Skeletal muscle cell (primary cell): Measurements from ENCODE around the gene WDFY4.
A peak's percentile ranks its signal among the peaks of the same experiment; 100 is the strongest.

Experiments
- DNase-seq: peaks from one replicate; pipeline ENCODE4 v3.0.0-alpha.2; 2010; ENCODE audit warnings: low read depth
- H3K4me3 ChIP-seq: 2 replicates; pipeline ENCODE4 v1.5.1; 2011; ENCODE audit warnings: low read depth, mild to moderate bottlenecking, control low read depth, low read length, moderate library complexity

WDFY4 gene

DNA sequence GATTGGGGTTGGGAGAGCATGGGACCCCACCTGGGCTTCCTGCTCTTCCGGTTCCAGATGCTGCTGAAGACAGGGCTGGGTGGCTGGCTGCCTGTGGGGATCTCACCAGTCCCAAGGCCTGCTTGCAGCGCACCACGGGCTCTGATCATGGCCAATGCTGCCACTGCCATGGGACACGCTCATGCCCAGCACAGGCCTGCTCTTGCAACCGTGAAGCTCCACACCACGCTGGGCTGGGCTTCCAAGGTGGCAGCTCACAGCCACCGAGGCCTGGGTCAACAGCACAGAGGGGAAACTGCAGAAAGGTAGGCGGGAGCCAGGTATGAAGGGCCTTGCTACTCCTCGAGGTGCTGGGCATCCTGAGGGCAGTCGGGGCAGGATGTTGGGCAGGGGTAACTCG, 327.1 kb downstream of the WDFY4 start:
- H3K4me3 ChIP-seq: no peak overlapping the region
- DNase-seq: no peak

DNA sequence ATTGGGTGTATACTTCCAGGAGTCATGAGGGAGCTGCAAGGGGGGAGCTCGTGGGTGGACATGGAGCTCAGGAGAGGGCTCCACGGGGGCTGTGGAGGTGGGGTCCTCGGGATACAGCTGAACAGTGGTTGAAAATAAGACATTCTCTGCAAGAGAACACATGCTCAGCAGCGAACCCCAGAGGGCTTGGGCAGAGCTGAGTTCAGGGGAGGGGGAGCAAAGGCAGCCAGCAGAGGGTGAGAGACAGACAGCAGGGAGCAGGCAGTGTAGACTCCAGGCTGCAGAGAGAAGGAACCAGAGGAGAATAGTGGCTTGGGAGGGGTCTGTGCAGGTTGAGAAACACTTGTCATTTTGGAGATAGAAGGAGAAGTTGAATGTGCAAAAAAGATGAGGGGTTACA, 327.9 kb downstream of the WDFY4 start:
- H3K4me3 ChIP-seq: no peak overlapping the region
- DNase-seq: no peak

DNA sequence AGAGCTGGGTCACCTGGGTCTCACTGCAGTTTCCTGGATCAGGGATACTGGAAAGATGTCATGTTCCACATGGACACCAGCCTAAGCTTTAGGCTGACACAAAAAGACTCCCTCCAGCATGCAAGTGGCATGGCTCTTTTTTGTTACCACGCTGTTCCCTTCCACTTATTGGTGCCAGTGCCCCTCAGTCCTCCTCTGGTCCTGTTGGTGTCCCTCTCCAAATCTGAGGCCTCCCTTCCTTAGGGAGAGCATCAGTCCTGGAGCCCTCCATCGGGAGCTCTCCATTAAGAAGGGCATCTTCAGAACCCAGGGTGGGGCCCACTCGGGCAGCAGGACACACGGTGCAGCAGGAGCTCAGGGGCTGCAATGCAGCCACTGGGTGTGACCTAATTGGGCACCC, 331.0 kb downstream of the WDFY4 start:
- DNase-seq: no peak
- H3K4me3 ChIP-seq: no peak overlapping the region

DNA sequence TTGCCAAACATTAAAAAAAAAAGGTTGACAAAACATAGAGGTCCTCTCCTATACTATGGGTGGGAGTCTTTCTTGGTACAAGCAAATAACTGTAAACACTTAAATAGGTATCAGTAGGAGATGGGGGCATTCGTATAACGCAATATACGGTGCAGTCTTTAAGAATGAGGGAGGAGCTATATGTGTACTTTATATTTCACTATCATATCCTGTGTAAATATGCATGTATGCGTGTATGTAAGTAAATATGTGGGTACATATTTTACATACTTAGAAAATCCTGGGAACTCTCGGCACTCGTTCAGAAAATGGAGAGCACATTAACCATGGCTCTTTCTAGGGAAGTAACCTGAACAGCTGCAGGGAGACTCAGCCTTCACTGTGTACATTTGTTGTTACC, 337.0 kb downstream of the WDFY4 start:
- no peak for DNase-seq
- H3K4me3 ChIP-seq: no peak overlapping the region

DNA sequence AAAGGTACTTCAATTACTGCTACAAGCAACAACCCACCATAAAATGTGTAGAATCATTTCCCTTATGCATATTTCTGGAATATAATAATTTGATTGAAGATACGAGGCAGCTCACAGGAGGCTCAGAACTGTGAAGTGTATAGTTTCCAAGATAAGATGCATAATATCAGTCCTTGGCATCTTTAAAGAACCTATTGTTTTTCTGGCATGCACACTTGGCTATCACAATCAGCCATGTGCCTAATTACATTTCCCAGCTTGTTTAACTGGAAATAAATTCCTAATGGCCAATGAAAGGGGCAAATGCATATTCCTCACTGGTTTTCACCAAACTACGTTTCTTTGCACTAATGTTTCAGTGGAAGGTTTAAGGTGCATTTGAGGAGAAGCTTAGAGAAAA, 338.4 kb downstream of the WDFY4 start:
- no peak for DNase-seq

DNA sequence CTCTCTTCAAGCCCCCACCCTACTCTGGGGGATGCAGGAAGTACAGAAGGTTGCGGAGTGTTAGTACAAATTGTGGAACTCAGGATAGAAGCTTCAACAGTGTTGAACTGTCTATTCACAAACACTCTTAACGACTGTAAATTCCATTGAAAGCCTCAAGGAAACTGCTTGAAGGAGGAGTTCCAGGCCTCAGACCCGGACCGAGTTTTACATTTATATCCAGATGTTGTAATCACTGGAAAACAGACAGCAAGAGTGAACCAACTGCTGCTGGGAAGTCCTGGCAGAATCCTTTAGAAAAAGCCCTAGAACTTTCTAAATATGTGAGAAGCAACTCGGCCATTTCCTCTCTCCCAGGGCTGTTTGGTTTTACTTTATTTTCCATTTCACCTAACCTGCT, 339.1 kb downstream of the WDFY4 start:
- peak; percentile 10 for DNase-seq
- no peak overlapping the region for H3K4me3 ChIP-seq

More for the DNA sequence above, 338.4 kb downstream of the WDFY4 start:
- no peak overlapping the region for H3K4me3 ChIP-seq

DNA sequence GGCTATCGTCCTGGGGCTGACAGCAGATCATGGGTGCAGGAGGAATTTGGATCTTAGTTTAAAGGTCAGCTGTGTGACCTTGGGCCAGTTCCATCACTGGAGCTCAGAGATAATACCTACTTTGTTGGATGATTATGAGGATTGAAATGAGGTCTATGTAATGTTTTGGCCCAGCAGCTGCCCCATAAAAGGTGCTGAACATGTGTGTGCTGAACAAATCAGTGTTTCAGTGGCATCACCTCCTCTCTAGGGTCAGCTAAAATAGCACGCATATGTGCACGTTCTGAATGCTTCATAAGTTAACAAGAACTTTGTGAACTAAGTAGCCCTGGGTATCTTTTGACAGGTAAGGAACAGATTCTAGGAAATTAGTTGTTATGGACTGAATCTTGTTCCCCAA, 339.8 kb downstream of the WDFY4 start:
- no peak for DNase-seq

DNA sequence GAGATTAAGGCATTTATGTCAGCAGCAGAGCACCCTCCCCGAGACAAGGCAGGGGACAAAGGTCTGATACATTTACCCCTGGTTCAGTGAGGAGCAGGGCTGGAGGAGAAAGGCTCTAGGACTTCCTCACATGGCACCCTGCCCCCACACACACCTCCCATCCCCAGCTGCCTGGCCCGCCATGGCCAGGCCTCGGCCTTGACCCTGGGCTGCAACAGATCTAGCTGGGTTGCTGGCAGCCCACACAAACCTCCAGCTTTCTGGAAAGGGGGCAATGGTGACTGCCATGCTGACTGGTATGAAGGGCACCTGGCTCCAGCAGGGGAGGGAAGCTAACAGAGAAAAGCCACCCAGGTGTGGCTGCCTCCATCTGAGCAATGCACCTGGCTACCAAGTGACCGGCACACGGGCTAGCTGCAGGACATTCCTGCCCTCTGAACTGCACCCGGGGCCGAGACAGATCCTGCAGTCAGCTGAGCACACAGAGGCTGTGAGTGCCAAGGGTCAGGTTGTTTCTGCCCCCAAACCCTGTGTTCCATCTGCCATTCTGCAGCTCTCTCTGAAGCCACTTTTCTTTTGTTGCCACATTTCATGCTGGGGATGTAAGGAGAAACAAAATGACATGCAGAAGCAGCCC, 340.8 kb downstream of the WDFY4 start:
- H3K4me3 ChIP-seq: no peak overlapping the region
- DNase-seq: no peak

More for the DNA sequence above, 339.8 kb downstream of the WDFY4 start:
- H3K4me3 ChIP-seq: no peak overlapping the region

DNA sequence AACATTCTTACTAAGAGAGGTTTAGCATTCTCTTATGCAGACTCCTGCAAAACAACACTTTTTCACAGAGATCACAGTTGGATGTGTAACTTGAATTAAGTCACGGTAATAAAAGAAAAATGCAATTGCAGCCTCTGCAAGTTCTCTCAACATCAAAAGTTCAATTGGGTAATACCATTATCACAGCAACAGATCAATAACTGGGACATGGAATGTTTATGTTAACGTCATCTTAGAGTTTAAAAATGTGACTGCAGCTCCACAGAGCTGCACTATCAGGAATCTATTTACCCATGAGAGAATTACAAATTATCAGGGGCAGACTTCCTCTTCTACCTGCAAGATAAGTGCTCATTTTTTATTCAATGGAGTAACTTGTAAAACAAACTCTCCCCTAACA, 344.0 kb downstream of the WDFY4 start:
- no peak overlapping the region for H3K4me3 ChIP-seq
- no peak for DNase-seq

DNA sequence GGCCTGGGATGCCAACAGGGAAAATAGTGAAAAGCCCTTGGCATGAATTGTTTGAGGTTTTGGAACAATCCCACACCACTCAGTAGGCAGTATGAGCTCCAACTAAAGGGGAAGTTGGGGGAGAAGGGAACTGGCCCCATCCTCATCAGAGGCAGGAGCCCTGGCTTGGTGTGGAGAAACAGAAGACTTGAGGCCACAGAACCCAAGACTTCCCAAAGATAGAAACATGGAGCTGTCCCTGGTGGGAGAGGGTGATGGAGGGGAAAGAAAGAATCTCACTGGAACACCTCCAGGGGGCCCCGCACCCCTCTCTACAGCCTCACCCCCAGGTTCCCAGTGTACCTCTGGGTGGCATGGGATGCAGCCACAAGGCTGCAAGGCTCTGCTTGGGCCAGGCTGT, 345.0 kb downstream of the WDFY4 start:
- DNase-seq: no peak
- no peak overlapping the region for H3K4me3 ChIP-seq
